Natural killer cell (primary cell): ENCODE measurements around the gene MT1X. TPM values are rescaled to one million over a fixed set of nuclear protein-coding genes. Genes with fewer than 3 reads are reported as not detected.

Source experiments
- ATAC-seq, 3 donors: fragments of 150-1000 bp in 2 of 3; fragments of 200-7000 bp in 1 of 3; cut with Tn5 transposase; 1 replicate in 1 of 3; 2 replicates in 2 of 3; pipeline ENCODE4 v1.10.0; 2021; ENCODE audit warnings: mild to moderate bottlenecking in 2 of 3, moderate library complexity in 2 of 3
- DNase-seq, 2 donors: peaks; one replicate each; pipeline versions ENCODE4 v3.0.0 to v3.0.0-alpha.2; 2013 to 2021; ENCODE audit warnings: mixed read lengths in 1 of 2
- H3K27ac ChIP-seq: one replicate; pipeline ENCODE4 v1.5.1; 2013; ENCODE audit warnings: mild to moderate bottlenecking, low read length
- H3K27me3 ChIP-seq: one replicate; pipeline ENCODE4 v1.6.1; 2013; ENCODE audit warnings: low read length; ENCODE audit not compliant: control insufficient read depth, insufficient read depth
- H3K36me3 ChIP-seq: one replicate; pipeline ENCODE4 v1.6.1; 2013; ENCODE audit warnings: low read length; ENCODE audit not compliant: control insufficient read depth, insufficient read depth
- H3K4me1 ChIP-seq: one replicate; pipeline ENCODE4 v1.6.1; 2013; ENCODE audit warnings: low read length; ENCODE audit not compliant: control insufficient read depth, insufficient read depth
- H3K4me3 ChIP-seq: one replicate; pipeline ENCODE4 v1.5.1; 2013; ENCODE audit warnings: low read length
- H3K9me3 ChIP-seq: one replicate; pipeline ENCODE4 v1.6.1; 2013; ENCODE audit warnings: low read length; ENCODE audit not compliant: control insufficient read depth, insufficient read depth
- H3K27ac Mint-ChIP-seq, 2 donors: one replicate each; pipeline ENCODE4 v1.8.0; 2022; ENCODE audit warnings: mild to moderate bottlenecking in 2 of 2, mixed read lengths in 2 of 2, moderate library complexity in 1 of 2
- H3K27me3 Mint-ChIP-seq, 2 donors: one replicate each; pipeline ENCODE4 v1.8.0; 2022; ENCODE audit warnings: low read depth in 2 of 2, mixed read lengths in 2 of 2
- H3K36me3 Mint-ChIP-seq: one replicate; pipeline ENCODE4 v1.8.0; 2022; ENCODE audit warnings: mixed read lengths
- H3K4me1 Mint-ChIP-seq, 2 donors: one replicate each; pipeline ENCODE4 v1.8.0; 2022; ENCODE audit warnings: mixed read lengths in 2 of 2
- H3K4me3 Mint-ChIP-seq: one replicate; pipeline ENCODE4 v1.8.0; 2022; ENCODE audit warnings: mild to moderate bottlenecking, moderate library complexity, mixed read lengths
- H3K9me3 Mint-ChIP-seq, 2 donors: one replicate each; pipeline ENCODE4 v1.8.0; 2022; ENCODE audit warnings: mixed read lengths in 2 of 2
- WGBS: methylation state at CpG from one replicate; pipeline ENCODE4 v1.1.7; 2013; ENCODE audit warnings: missing lambda C conversion rate; ENCODE audit not compliant: insufficient coverage; 5-methylcytosine and 5-hydroxymethylcytosine counted together
- intact Hi-C: fragments of 100-400 bp; cut with micrococcal nuclease; formaldehyde crosslinking; loops from one replicate; pipeline ENCODE4 v1.14.2; 2022
- total RNA-seq, 4 donors: library from RNA; stranded (reverse); fragments of 120-200 nt in 1 of 4; gene quantifications; one replicate each; pipeline versions ENCODE4 v1.2.3 to v1.2.4, GENCODE V29; 2013 to 2022
- TF ChIP-seq, protein P1 (sequence below): fragments of 200-600 bp; IDR thresholded peaks from one replicate; pipeline ENCODE4 v1.8.0; 2022; ENCODE audit warnings: antibody characterized with exemption

MT1X gene
- total RNA-seq, 3 donors from 2014 or later (not counting 1 experiment from before 2014, with no cell fraction given): 17.6 to 23.1 (median 20.0) TPM

DNA sequence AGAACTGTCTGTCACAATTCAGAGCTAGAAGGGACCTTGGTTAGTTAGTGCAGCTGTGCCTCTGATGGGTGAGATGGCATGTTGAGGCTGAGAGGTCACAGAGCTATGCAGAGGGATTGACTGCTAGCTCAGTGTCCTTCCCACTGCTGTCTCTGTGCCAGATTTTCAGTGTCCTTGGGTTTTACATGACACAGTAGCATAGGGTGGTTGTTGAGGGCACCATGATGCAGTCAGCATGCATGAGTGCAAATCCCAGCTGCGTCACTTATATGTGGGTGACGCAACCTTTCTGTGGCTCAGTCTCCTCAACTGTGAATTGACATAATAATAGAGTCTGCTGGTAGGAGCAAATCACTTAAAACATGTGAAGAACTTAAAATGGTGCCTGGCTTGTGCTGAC lies 41.1 kb upstream of the MT1X start:
- no peaks in the 10 kb centered on the region for H3K9me3 ChIP-seq
- no peak overlapping the region for H3K27ac ChIP-seq
- 92% methylated on average over 2 of the region's 2 CpGs for WGBS
- DNase-seq (no peak), ATAC-seq (no peak)
- peaks cover 28% of the 10 kb centered on the region for H3K27me3 ChIP-seq
- no peak overlapping the region for H3K4me3 ChIP-seq
- intact Hi-C loops: no loop called here
- H3K27ac Mint-ChIP-seq: no peak overlapping the region
- peaks cover 26% of the 10 kb centered on the region for H3K4me1 ChIP-seq
- no peaks in the 10 kb centered on the region for H3K9me3 Mint-ChIP-seq
- H3K4me1 Mint-ChIP-seq: peaks cover 21 to 22% of the 10 kb centered on the region in 2 donors
- peaks cover 61 to 68% of the 10 kb centered on the region in 2 donors for H3K27me3 Mint-ChIP-seq
- no peaks in the 10 kb centered on the region for H3K36me3 ChIP-seq
- H3K36me3 Mint-ChIP-seq: no peaks in the 10 kb centered on the region
- no peak overlapping the region for H3K4me3 Mint-ChIP-seq
- TF ChIP-seq, protein P1, sequence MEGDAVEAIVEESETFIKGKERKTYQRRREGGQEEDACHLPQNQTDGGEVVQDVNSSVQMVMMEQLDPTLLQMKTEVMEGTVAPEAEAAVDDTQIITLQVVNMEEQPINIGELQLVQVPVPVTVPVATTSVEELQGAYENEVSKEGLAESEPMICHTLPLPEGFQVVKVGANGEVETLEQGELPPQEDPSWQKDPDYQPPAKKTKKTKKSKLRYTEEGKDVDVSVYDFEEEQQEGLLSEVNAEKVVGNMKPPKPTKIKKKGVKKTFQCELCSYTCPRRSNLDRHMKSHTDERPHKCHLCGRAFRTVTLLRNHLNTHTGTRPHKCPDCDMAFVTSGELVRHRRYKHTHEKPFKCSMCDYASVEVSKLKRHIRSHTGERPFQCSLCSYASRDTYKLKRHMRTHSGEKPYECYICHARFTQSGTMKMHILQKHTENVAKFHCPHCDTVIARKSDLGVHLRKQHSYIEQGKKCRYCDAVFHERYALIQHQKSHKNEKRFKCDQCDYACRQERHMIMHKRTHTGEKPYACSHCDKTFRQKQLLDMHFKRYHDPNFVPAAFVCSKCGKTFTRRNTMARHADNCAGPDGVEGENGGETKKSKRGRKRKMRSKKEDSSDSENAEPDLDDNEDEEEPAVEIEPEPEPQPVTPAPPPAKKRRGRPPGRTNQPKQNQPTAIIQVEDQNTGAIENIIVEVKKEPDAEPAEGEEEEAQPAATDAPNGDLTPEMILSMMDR: no peak

DNA sequence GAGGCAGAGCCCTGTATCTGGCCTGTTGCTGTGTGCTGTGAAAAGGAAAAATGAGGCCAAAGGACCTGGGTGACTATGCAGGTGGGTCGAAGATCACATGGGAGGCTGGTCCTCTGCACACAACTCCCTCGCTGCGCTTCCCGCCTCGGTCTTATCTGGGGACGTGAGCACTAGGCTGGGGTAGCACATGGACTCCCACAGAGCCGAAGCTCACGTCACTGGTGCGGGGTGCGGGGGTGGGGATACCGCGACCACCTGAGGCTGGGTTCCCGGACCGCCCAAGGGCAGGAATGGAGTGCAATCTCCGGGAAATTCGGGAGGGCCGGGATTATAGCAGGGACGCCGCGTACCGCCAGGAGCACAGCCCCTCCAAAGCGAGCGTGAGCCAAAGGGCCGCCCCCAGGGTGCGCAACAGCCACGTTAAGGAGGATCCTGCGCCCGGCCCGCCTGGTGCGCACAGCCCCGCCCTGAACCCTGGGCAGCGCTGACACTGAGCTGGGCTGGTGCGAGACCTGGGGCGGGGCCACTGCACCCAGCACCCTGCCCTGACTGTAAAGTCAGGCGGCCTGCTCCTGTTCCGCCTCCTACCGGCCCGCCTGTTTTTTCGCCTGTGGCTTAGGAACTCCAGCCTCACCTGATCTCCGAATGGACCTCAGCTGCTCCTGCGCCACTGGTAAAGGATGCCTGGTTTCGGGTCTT lies 39.0 kb upstream of the MT1X start:
- Mint-ChIP-seq H3K9me3 (no peaks in the 10 kb centered on the region), H3K4me1 (peaks cover 16 to 21% of the 10 kb centered on the region in 2 donors), H3K36me3 (no peaks in the 10 kb centered on the region), H3K27me3 (peaks cover 53 to 64% of the 10 kb centered on the region in 2 donors), H3K27ac (no peak overlapping the region), H3K4me3 (peak overlapping the region; percentile 74)
- peak; percentile 96 to 100 (median 100) for ATAC-seq
- WGBS: 6% methylated on average over 42 of the region's 42 CpGs
- no peaks in the 10 kb centered on the region for H3K9me3 ChIP-seq
- intact Hi-C loops: no loop called here
- H3K27me3 ChIP-seq: peaks cover 19% of the 10 kb centered on the region
- no peaks in the 10 kb centered on the region for H3K36me3 ChIP-seq
- no peak overlapping the region for H3K27ac ChIP-seq
- TF ChIP-seq, protein P1: no peak
- DNase-seq: peak; percentile 51 to 89
- peaks cover 21% of the 10 kb centered on the region for H3K4me1 ChIP-seq
- H3K4me3 ChIP-seq: peak overlapping the region; percentile 19

DNA sequence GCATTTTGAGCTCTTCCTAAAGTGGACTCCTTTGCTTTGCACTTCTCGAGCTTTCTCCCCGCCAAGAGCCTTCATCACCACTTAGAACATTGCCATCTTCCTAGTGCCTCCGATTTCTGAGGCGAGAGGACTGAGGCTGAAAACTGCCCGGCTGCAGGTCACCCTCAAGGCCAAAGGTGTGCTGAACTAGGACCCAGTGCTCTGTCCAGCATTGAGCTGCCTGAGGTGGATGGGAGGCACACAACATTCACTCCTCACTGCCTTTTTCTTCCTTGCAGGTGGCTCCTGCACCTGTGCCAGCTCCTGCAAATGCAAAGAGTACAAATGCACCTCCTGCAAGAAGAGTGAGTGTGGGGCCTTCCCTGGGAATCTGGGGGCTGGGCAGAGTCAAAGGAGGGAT lies 38.4 kb upstream of the MT1X start:
- no peak overlapping the region for H3K27ac ChIP-seq
- Mint-ChIP-seq H3K4me3 (peak overlapping the region; percentile 74), H3K27me3 (peaks cover 53 to 66% of the 10 kb centered on the region in 2 donors), H3K27ac (no peak overlapping the region), H3K36me3 (no peaks in the 10 kb centered on the region), H3K4me1 (peaks cover 16 to 21% of the 10 kb centered on the region in 2 donors), H3K9me3 (no peaks in the 10 kb centered on the region)
- ATAC-seq (no peak), DNase-seq (no peak)
- TF ChIP-seq, protein P1: no peak
- peaks cover 18% of the 10 kb centered on the region for H3K4me1 ChIP-seq
- intact Hi-C loops: no loop called here
- H3K36me3 ChIP-seq: no peaks in the 10 kb centered on the region
- H3K9me3 ChIP-seq: no peaks in the 10 kb centered on the region
- 44% methylated on average over 5 of the region's 5 CpGs for WGBS
- no peak overlapping the region for H3K4me3 ChIP-seq
- peaks cover 15% of the 10 kb centered on the region for H3K27me3 ChIP-seq

DNA sequence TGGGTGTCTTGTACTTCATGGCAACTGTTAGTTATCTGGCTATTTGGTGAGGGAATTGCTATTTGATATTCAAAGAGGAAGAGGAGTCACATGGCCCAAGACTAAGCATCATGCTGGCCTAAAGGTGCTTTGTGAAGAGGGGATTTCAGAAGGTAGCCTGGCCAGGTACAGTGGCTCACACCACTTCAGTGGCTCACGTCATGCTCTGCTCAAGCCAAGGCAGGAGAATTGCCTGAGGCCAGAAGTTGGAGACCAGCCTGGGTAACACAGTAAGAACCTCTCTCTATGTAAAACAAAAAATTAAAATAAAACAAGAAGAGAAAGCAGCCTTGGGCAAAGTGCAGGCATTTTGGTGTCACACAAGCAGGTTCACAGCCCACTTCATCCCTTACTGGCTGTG lies 37.0 kb upstream of the MT1X start:
- TF ChIP-seq, protein P1: no peak
- WGBS: 86% methylated on average over 1 of the region's 1 CpG

More for the DNA sequence above, 37.0 kb upstream of the MT1X start:
- peaks cover 16 to 21% of the 10 kb centered on the region in 2 donors for H3K4me1 Mint-ChIP-seq
- ATAC-seq (no peak), DNase-seq (no peak)
- no peaks in the 10 kb centered on the region for H3K36me3 Mint-ChIP-seq
- no peaks in the 10 kb centered on the region for H3K9me3 Mint-ChIP-seq
- peaks cover 9% of the 10 kb centered on the region for H3K27me3 ChIP-seq
- H3K4me3 ChIP-seq: no peak overlapping the region
- peaks cover 18% of the 10 kb centered on the region for H3K4me1 ChIP-seq
- no peaks in the 10 kb centered on the region for H3K36me3 ChIP-seq
- H3K27ac ChIP-seq: no peak overlapping the region
- peaks cover 46 to 59% of the 10 kb centered on the region in 2 donors for H3K27me3 Mint-ChIP-seq
- intact Hi-C loops: no loop called here
- no peak overlapping the region for H3K27ac Mint-ChIP-seq
- no peak overlapping the region for H3K4me3 Mint-ChIP-seq
- no peaks in the 10 kb centered on the region for H3K9me3 ChIP-seq
